HFFc6 (cell line): ENCODE results near the gene BAIAP2L2. TPM values are rescaled to one million over a fixed set of nuclear protein-coding genes. Genes with fewer than 3 reads are reported as not detected.

Experiments used
- DNase-seq: peaks from one replicate; pipeline ENCODE4 v3.0.0-alpha.2; 2018
- H3K27ac Mint-ChIP-seq: 2 replicates; pipeline ENCODE4 v1.8.0; 2020; ENCODE audit warnings: mild to moderate bottlenecking, mixed read lengths
- H3K27me3 Mint-ChIP-seq: 2 replicates; pipeline ENCODE4 v1.8.0; 2021; ENCODE audit warnings: mild to moderate bottlenecking, moderate library complexity, mixed read lengths; ENCODE audit not compliant: insufficient read depth
- H3K36me3 Mint-ChIP-seq: 2 replicates; pipeline ENCODE4 v1.8.0; 2021; ENCODE audit warnings: low read depth, mixed read lengths
- H3K4me1 Mint-ChIP-seq: 2 replicates; pipeline ENCODE4 v1.8.0; 2020; ENCODE audit warnings: low read depth, mixed read lengths
- H3K4me3 Mint-ChIP-seq: 2 replicates; pipeline ENCODE4 v1.8.0; 2020; ENCODE audit warnings: mild to moderate bottlenecking, moderate library complexity, mixed read lengths
- H3K9me3 Mint-ChIP-seq: 2 replicates; pipeline ENCODE4 v1.8.0; 2020; ENCODE audit warnings: mild to moderate bottlenecking, mixed read lengths
- total RNA-seq, 6 experiments: library from RNA; stranded (reverse); fragmentation: NEBNext Ultra II Directional; extraction: Animal tissue kit (Norgen Biotek cat#: 25700); gene quantifications; 2 replicates in 1 of 6; 3 replicates in 5 of 6; pipeline ENCODE4 v1.2.3, GENCODE V29; 2021
- TF ChIP-seq, protein P1 (sequence below): fragments of 200-600 bp; sonication (generic); IDR thresholded peaks from 2 replicates; pipeline ENCODE4 v1.5.0; 2021; ENCODE audit warnings: antibody characterized with exemption, mild to moderate bottlenecking

BAIAP2L2 gene
- total RNA-seq, 6 experiments from 2014 or later: 0.08 TPM; not detected in 5

- peaks cover 5% of the 10 kb centered on the region for H3K27me3 Mint-ChIP-seq
- H3K9me3 Mint-ChIP-seq: no peaks in the 10 kb centered on the region
- peaks cover 34% of the 10 kb centered on the region for H3K4me1 Mint-ChIP-seq
- TF ChIP-seq, protein P1, sequence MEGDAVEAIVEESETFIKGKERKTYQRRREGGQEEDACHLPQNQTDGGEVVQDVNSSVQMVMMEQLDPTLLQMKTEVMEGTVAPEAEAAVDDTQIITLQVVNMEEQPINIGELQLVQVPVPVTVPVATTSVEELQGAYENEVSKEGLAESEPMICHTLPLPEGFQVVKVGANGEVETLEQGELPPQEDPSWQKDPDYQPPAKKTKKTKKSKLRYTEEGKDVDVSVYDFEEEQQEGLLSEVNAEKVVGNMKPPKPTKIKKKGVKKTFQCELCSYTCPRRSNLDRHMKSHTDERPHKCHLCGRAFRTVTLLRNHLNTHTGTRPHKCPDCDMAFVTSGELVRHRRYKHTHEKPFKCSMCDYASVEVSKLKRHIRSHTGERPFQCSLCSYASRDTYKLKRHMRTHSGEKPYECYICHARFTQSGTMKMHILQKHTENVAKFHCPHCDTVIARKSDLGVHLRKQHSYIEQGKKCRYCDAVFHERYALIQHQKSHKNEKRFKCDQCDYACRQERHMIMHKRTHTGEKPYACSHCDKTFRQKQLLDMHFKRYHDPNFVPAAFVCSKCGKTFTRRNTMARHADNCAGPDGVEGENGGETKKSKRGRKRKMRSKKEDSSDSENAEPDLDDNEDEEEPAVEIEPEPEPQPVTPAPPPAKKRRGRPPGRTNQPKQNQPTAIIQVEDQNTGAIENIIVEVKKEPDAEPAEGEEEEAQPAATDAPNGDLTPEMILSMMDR: no peak
- H3K27ac Mint-ChIP-seq: peak overlapping the region; percentile 42; the same call in 1 of the 2 replicates
- DNase-seq: no peak
- H3K4me3 Mint-ChIP-seq: no peak overlapping the region
- no peaks in the 10 kb centered on the region for H3K36me3 Mint-ChIP-seq
These were observed 75.0 kb downstream of the BAIAP2L2 start for GRCh38 chr22:38035530-38035885.

Other genes starting within 250 kb of the BAIAP2L2 start
- 10 to 100 TPM; 37.7 to 46.5 (median 40.5) TPM for gene MICALL1, start 204.4 kb downstream of the BAIAP2L2 start, total RNA-seq
- under 1 TPM; 0.43 to 0.73 (median 0.54) TPM for gene C22orf23, start 157.1 kb downstream of the BAIAP2L2 start, total RNA-seq
- gene POLR2F, start 157.0 kb downstream of the BAIAP2L2 start, total RNA-seq: 100 to 1,000 TPM in 4 of 6 experiments, 10 to 100 TPM in 2; 91.6 to 130 (median 107) TPM
- gene SOX10, start 126.1 kb downstream of the BAIAP2L2 start, total RNA-seq: not detected
- gene PICK1, start 53.3 kb downstream of the BAIAP2L2 start, total RNA-seq: 1 to 10 TPM; 7.0 to 10.0 (median 7.7) TPM
- not detected for gene SLC16A8, start 26.5 kb downstream of the BAIAP2L2 start, total RNA-seq
- gene PLA2G6, start 71.1 kb upstream of the BAIAP2L2 start, total RNA-seq: 1 to 10 TPM; 4.1 to 6.6 (median 5.3) TPM
- 10 to 100 TPM; 17.2 to 24.1 (median 22.8) TPM for gene MAFF, start 91.3 kb upstream of the BAIAP2L2 start, total RNA-seq
- gene TMEM184B, start 162.3 kb upstream of the BAIAP2L2 start, total RNA-seq: 100 to 1,000 TPM; 104 to 125 (median 111) TPM
- gene CSNK1E, start 206.7 kb upstream of the BAIAP2L2 start, total RNA-seq: 100 to 1,000 TPM; 166 to 184 (median 172) TPM